Lower leg skin (tissue), 3 donors: ENCODE results near the gene PARP6.

ENCODE experiments used
- POLR2A ChIP-seq, 2 donors: fragments of 450-650 bp; IDR thresholded peaks; one replicate each; pipeline ENCODE4 v1.6.1; 2016 to 2017; ENCODE audit warnings: antibody characterized with exemption in 2 of 2, mild to moderate bottlenecking in 1 of 2, moderate library complexity in 1 of 2
- TF ChIP-seq, protein P1 (sequence below), 3 donors: fragments of 450-650 bp; IDR thresholded peaks; one replicate each; pipeline ENCODE4 v1.5.1; 2016; ENCODE audit warnings: antibody characterized with exemption in 3 of 3, mild to moderate bottlenecking in 3 of 3, moderate library complexity in 2 of 3

DNA sequence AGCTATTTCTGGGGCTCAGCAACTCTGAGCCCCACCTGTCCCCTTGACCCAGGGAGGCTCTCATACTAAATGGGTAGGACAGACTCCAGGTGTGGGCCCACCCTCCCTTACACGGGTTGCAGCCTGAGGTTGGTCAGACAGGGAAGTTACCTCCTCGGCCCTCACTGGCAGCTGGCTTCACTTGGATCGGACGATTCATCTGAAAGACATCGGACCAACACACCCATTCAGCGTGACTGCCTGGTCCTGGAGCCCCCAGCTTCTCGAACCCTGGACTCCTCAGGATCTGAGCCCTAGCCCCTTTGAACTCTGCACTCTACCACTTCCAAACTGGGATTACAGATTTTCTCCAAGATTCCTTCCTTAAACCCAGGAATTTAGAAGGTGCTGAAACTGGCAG, 32.2 kb upstream of the PARP6 start:
- TF ChIP-seq, protein P1, sequence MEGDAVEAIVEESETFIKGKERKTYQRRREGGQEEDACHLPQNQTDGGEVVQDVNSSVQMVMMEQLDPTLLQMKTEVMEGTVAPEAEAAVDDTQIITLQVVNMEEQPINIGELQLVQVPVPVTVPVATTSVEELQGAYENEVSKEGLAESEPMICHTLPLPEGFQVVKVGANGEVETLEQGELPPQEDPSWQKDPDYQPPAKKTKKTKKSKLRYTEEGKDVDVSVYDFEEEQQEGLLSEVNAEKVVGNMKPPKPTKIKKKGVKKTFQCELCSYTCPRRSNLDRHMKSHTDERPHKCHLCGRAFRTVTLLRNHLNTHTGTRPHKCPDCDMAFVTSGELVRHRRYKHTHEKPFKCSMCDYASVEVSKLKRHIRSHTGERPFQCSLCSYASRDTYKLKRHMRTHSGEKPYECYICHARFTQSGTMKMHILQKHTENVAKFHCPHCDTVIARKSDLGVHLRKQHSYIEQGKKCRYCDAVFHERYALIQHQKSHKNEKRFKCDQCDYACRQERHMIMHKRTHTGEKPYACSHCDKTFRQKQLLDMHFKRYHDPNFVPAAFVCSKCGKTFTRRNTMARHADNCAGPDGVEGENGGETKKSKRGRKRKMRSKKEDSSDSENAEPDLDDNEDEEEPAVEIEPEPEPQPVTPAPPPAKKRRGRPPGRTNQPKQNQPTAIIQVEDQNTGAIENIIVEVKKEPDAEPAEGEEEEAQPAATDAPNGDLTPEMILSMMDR (IDR thresholded peaks at IDR 0.05) = no peak
- no peak for TF ChIP-seq POLR2A (IDR thresholded peaks at IDR 0.05)
